ENCODE data around the gene MOG.
A peak's percentile ranks its signal among the peaks of the same experiment; 100 is the strongest.

The MOG gene

DNA sequence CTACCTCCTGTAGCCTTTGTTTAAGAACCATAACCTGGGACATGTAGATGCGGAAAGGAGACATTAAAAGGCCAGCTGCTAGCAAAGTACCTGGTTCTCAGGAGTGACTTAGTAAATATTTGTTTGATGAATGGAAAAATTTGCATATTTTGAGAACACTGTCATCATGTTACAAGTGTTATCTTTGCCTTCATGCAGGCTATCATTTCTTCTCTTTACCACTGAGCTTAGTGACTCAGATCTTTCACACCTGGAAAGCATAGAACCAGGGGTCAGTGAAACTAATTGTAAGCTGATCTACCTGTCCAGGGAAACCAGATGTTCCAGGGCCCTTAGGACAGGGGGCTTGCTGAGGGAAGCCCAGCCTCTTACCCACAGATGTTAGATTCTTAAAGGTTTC, 18.7 kb downstream of the MOG start:
- no peak for DNase-seq (ENCODE audit: low read depth in 2 of 2)

DNA sequence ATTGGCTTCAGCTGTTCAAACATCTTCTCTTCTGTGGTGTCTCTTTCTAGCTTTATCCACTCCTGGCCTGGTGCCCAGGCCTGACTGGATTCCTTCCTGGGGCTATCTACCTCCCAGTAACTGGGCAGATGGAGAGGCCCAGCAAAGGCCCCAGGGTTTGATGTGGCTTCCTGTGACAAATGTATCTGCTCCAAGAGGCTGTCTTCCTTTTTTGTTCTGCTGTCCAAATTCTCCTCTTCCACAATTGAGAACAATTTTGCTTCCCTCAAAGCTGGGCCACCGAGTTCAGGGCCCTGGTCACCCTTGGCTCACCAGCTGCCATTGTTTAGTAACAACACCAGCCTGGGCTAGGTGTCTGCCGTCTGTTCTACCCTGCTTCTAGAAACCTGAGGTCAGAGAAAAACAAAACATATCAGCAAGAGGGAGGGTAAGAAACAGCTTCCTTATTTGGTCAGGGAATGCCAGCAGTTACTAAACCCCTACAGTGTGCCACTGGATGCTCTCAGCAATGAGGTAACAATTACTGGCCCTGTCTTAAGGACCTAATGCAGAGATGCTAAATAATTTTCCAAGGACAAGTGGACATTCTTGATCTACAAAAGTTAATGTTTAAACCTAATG, 20.2 kb downstream of the MOG start:
- DNase-seq (ENCODE audit: low read depth in 2 of 2) = no peak

DNA sequence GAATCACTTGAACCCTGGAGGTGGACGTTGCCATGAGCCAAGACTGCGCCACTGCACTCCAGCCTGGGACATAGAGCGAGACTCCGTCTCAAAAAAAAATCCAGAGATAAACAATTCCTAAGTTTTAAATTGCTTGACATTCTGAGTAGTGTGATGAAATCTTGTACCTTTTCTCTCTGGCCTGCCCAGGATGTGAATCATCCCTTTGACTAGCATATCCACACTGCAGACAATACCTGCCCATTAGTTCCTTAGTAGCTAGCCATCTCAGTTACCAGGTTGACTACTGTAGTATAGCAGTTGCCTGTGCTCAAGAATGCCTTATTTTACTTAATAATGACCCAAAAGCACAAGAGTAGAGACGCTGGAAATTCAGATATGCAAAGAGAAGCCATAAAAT, 21.2 kb downstream of the MOG start:
- no peak for DNase-seq (ENCODE audit: low read depth in 2 of 2)

DNA sequence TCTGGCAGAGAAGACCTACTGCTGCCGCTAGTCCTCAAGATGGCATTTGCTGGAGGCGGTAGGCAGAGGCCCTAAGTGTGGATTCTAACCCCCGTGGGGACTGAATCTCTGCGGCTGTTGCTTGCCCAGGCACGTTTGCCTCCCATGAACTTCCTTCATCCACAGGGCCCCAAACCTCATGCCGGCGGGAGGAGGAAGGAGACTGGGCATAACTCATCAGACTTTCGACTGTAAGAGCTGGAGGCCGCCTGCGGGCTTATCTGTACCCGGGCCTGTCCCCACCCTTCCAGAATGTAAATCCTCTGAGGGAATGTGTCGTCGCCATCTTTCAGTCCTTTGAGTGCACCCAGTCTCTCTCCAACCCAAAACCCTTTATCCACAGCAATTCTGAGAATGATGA, 23.1 kb downstream of the MOG start:
- DNase-seq (ENCODE audit: low read depth in 2 of 2) = no peak

- no peak for DNase-seq (ENCODE audit: low read depth in 2 of 2)
These were observed 23.5 kb downstream of the MOG start for GRCh38 chr6:29680416-29680815.

DNA sequence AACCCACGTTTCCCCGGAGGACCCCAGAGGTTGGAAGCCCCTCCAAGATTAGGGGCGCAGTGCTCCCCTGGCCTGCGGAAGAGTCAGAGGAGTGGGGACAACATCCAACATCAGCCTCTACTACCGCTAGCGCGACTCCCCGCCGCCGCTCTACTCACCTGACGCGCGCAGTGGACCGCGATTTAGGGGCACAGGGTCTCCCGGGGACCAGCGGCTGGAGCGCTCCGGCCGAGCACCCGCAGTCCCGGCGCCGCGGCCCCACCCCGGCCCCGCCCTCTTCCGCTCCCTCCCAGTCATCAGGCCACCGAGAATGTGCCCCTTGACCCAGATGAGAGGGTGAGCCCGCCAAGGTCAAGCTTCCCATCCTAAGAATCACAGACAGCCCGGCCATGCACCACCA, 24.0 kb downstream of the MOG start, which contains the start of gene ZFP57:
Gene ZFP57 (minus strand): TSS at position 249 of the 400 bp plus-strand sequence. CDS start 4,149 bp downstream, outside the sequence.
- DNase-seq (ENCODE audit: low read depth in 2 of 2) = no peak

GRCh38 chr6:29681811-29682210, 24.9 kb downstream of the MOG start:
- no peak for DNase-seq (ENCODE audit: low read depth in 2 of 2)

GRCh38 chr6:29685718-29686326, 28.9 kb downstream of the MOG start:
- DNase-seq (ENCODE audit: low read depth in 2 of 2) = no peak

GRCh38 chr6:29694637-29695036, 37.7 kb downstream of the MOG start:
- DNase-seq (ENCODE audit: low read depth in 2 of 2) = no peak

DNA sequence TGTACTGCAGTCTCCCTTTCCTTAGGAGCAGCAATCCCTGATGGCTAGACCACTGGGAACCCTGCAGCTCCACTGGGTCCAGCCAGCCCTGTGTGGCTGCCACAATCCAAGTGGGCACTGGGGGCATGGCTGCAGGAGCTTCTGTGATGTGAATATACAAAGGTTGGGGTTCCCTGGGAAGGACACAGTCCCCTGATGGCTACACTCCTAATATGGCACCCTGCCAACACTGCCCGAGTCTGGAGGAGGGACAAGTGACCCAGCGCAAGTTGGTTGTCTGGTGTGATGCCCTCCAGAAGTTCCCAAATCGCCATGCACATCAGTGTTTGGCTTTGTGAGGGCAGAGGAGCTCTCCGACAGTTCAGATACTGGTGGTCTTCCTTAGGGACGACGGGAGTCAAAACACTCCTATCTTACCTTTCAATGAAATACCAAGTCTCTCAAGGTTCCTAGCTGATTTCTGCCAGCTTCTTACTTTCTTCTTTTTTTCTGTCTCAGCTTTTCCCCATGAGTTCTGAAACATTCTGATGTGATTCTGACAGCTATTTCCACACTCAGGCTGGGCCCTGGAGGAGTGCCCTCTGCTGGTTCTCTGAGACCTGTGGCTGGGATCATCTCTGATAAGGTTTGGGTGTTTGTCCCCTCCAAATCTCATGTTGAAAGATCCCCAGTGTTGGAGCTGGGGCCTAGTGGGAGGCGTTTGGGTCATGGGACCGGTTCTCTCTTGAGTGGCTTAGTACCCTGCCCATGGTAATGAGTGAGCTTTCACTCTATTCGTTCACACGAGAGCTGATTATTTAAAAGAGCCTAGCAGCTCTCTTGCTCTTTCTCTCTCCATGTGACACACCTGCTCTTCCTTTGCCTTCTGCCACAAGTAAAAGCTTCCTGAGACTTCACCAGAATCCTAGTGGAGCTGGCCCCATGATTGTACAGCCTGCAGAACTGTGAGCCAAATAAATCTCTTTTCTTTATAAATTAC, 39.5 kb downstream of the MOG start:
- no peak for DNase-seq (ENCODE audit: low read depth in 2 of 2)

DNA sequence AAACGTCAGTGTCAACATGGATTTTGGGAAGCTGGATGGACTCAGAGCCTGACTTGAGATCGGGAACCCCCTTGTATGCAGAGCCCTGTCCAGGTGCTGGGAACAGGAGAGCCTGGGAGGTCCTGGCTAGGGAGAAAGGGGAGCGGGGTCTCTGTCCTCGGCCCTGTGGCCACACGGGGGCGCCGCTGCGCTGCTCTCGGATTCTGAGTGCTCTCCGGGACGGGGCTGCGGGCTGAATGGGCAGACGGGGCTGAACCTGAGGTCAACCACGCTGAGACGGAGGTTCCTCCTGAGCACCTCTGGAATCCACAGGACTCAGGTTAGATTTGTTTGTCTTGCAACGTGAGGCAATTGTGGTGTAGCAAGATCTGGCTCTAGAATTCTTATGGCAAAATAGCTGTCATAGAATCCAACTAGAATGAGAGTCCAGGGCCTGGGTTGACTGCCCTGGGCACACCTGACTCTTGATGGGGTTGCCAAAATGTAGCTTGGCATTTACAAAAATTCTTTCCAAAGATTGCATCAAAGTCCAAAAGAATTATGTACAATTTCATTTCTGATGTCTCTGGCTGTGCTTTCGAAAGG, 45.7 kb downstream of the MOG start:
- DNase-seq (ENCODE audit: low read depth in 2 of 2) = peak; percentile 77 to 79

DNA sequence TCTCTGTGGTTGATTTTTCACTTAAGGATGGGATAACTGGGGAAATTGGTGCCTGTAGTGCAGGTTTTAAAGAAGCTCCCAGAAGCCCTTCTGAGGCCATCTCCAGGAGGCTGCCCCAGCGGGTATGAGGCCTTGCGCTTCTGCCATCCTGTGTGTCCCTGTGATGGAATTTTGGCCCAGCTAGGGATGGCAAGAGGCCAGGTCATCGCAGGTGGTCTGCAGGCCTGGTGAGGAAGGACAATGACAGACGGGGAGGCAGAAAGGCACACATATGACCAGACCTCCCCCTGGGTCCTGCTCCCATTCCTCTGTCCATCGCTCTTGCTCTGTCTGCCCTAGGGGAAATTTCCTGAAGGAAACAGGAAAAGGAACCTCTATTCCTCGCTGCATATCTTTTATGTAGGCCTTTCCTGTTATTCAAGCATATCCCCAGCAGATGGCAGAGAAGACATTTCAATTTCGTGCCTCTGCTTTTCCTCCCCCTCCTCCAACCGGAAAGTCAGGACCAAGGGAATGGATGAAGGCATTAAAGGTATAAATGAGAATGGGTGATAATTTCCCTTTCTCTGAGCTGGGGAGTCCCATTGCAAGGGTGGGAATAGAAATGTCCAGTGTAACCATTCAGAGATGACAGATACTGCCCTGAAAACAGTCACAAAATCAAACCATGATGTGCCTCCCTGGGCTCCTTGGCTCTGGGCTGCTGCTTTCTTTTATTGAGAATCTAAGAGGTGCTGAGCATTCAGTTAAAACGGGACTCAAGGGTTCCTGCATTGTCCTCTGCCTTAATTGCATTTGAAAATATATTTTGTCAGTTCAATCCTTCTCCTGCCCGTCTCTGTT, 48.7 kb downstream of the MOG start:
- no peak for DNase-seq (ENCODE audit: low read depth in 2 of 2)

GRCh38 chr6:29708432-29709179, 51.7 kb downstream of the MOG start:
- no peak for DNase-seq (ENCODE audit: low read depth in 2 of 2)

GRCh38 chr6:29709188-29709587, 52.3 kb downstream of the MOG start:
- DNase-seq (ENCODE audit: low read depth in 2 of 2) = no peak

GRCh38 chr6:29710281-29710941, 53.5 kb downstream of the MOG start:
- DNase-seq (ENCODE audit: low read depth in 2 of 2) = no peak

- DNase-seq (ENCODE audit: low read depth in 2 of 2) = no peak
These were observed 64.0 kb downstream of the MOG start for GRCh38 chr6:29720863-29721262.

All from stimulated activated CD4-positive, alpha-beta T cell treated with anti-CD3 and anti-CD28 coated beads, Interleukin-1b, Interleukin-23, amount 100 ng/mL, for 4 hours (primary cell).